Tibial artery (tissue), 4 donors: ENCODE results near the gene NBEA.

ENCODE experiments used
- DNase-seq, 2 donors: peaks; one replicate each; pipeline ENCODE4 v3.0.0-alpha.2; 2019
- H3K27ac ChIP-seq, 2 donors: fragments of 200-600 bp; sonication (generic) in 1 of 2; 1 replicate in 1 of 2; 2 replicates in 1 of 2; pipeline ENCODE4 v1.5.1; 2018 to 2019; ENCODE audit warnings: mild to moderate bottlenecking in 1 of 2
- H3K27me3 ChIP-seq, 2 donors: fragments of 200-600 bp; sonication (generic) in 1 of 2; one replicate each; pipeline versions ENCODE4 v1.5.1 to v1.6.0; 2016 to 2019
- H3K36me3 ChIP-seq, 3 donors: fragments of 200-600 bp; sonication (generic) in 2 of 3; one replicate each; pipeline ENCODE4 v1.5.1; 2016 to 2019; ENCODE audit warnings: mild to moderate bottlenecking in 2 of 3
- H3K4me1 ChIP-seq, 4 donors: fragments of 200-600 bp; sonication (generic) in 2 of 4; 1 replicate in 3 of 4; 2 replicates in 1 of 4; pipeline ENCODE4 v1.5.1; 2016 to 2019
- H3K4me3 ChIP-seq, 2 donors: fragments of 200-600 bp; sonication (generic) in 1 of 2; 1 replicate in 1 of 2; 2 replicates in 1 of 2; pipeline ENCODE4 v1.5.1; 2018 to 2019; ENCODE audit warnings: mild to moderate bottlenecking in 2 of 2
- H3K9me3 ChIP-seq, 3 donors: fragments of 200-600 bp; sonication (generic) in 1 of 3; one replicate each; pipeline ENCODE4 v1.5.1; 2016 to 2019
- CTCF ChIP-seq, 2 experiments: fragments of 200-600 bp in 1 of 2; fragments of 450-650 bp in 1 of 2; IDR thresholded peaks; one replicate each; pipeline ENCODE4 v1.5.1; 2017 to 2019; ENCODE audit warnings: antibody characterized with exemption in 2 of 2, mild to moderate bottlenecking in 1 of 2, moderate library complexity in 1 of 2
- intact Hi-C: fragments of 100-400 bp; cut with DNase I; formaldehyde crosslinking; loops from one replicate; pipeline ENCODE4 v1.15.0; 2023; ENCODE audit warnings: low total_unique reads

NBEA gene

GRCh38 chr13:35481777-35482176 lies 539.7 kb downstream of the NBEA start:
- Histone ChIP-seq H3K4me1 (peaks cover 0 to 4% (median 0%) of the 10 kb centered on the region in 4 donors), H3K4me3 (no peak overlapping the region), H3K9me3 (no peaks in the 10 kb centered on the region), H3K36me3 (no peaks in the 10 kb centered on the region), H3K27ac (no peak overlapping the region), H3K27me3 (no peaks in the 10 kb centered on the region)
- DNase-seq, result no peak
- intact Hi-C loops, result no loop called here
- TF ChIP-seq CTCF (IDR thresholded peaks at IDR 0.05), result no peak

GRCh38 chr13:35482527-35482926 lies 540.5 kb downstream of the NBEA start:
- H3K27me3 ChIP-seq, result no peaks in the 10 kb centered on the region
- intact Hi-C loops, result no loop called here
- TF ChIP-seq CTCF (IDR thresholded peaks at IDR 0.05), result no peak
- DNase-seq, result no peak
- H3K9me3 ChIP-seq, result no peaks in the 10 kb centered on the region
- H3K4me1 ChIP-seq, result peaks cover 0 to 4% (median 0%) of the 10 kb centered on the region in 4 donors
- no peak overlapping the region for H3K27ac ChIP-seq
- H3K36me3 ChIP-seq, result no peaks in the 10 kb centered on the region
- no peak overlapping the region for H3K4me3 ChIP-seq

GRCh38 chr13:35483761-35484160 lies 541.7 kb downstream of the NBEA start:
- no peak for TF ChIP-seq CTCF (IDR thresholded peaks at IDR 0.05)
- no peaks in the 10 kb centered on the region for H3K27me3 ChIP-seq
- DNase-seq, result no peak
- no peak overlapping the region for H3K4me3 ChIP-seq
- H3K36me3 ChIP-seq, result no peaks in the 10 kb centered on the region
- intact Hi-C loops, result no loop called here
- peaks cover 0 to 4% (median 0%) of the 10 kb centered on the region in 4 donors for H3K4me1 ChIP-seq
- H3K9me3 ChIP-seq, result no peaks in the 10 kb centered on the region
- H3K27ac ChIP-seq, result no peak overlapping the region

DNA sequence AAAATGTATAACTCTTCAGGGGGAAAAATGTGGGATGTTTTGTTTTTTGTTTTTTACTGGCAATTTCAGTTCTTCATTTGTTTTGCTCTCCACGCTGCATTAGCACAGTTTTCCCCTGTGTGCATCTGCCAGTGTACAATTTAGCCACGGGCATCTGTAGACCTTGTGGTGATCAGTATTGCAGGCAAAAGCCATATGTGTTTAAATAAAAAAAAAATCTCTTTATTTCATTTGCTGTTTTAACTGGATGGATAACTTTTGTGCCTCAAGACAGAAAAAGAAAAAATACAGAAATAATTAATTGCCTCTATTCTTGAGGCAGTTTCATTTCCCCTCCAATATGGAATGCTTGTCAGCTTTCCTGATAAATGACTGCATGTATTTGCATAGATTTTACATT lies 542.3 kb downstream of the NBEA start:
- no peak overlapping the region for H3K4me3 ChIP-seq
- no peak for DNase-seq
- no peaks in the 10 kb centered on the region for H3K9me3 ChIP-seq
- no peaks in the 10 kb centered on the region for H3K36me3 ChIP-seq
- no peak for TF ChIP-seq CTCF (IDR thresholded peaks at IDR 0.05)
- intact Hi-C loops, result no loop called here
- H3K4me1 ChIP-seq, result peaks cover 0 to 4% (median 0%) of the 10 kb centered on the region in 4 donors
- no peak overlapping the region for H3K27ac ChIP-seq
- no peaks in the 10 kb centered on the region for H3K27me3 ChIP-seq

- no peak overlapping the region for H3K27ac ChIP-seq
- intact Hi-C loops, result no loop called here
- TF ChIP-seq CTCF (IDR thresholded peaks at IDR 0.05), result no peak
- peaks cover 0 to 4% (median 0%) of the 10 kb centered on the region in 4 donors for H3K4me1 ChIP-seq
- no peaks in the 10 kb centered on the region for H3K27me3 ChIP-seq
- no peaks in the 10 kb centered on the region for H3K36me3 ChIP-seq
- DNase-seq, result no peak
- H3K4me3 ChIP-seq, result no peak overlapping the region
- no peaks in the 10 kb centered on the region for H3K9me3 ChIP-seq
These were observed 543.4 kb downstream of the NBEA start for GRCh38 chr13:35485424-35485823.

DNA sequence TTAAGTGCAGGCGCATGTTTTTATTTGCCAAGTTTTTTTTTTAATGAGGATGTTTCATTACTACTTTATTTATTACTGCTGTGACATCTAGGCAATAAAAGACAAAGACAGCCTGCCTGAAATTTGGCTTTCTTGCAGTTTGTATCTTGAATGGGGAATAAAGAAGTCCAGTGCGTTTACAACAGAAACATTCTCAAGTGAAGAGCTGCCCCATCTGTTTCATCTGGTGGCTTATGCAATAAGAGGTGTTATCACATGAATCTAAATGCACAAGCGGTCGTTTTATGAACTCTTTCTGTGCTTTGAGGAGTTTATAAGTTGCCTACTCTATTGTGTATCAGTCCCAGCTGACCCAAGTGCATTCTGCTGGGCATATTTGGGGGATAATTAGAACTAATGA lies 547.0 kb downstream of the NBEA start:
- no peaks in the 10 kb centered on the region for H3K36me3 ChIP-seq
- H3K4me1 ChIP-seq, result no peaks in the 10 kb centered on the region
- no peak for TF ChIP-seq CTCF (IDR thresholded peaks at IDR 0.05)
- H3K27ac ChIP-seq, result no peak overlapping the region
- intact Hi-C loops, result no loop called here
- H3K27me3 ChIP-seq, result no peaks in the 10 kb centered on the region
- no peaks in the 10 kb centered on the region for H3K9me3 ChIP-seq
- no peak overlapping the region for H3K4me3 ChIP-seq
- no peak for DNase-seq
